ENCODE results near the gene GABARAP.

The GABARAP gene

DNA sequence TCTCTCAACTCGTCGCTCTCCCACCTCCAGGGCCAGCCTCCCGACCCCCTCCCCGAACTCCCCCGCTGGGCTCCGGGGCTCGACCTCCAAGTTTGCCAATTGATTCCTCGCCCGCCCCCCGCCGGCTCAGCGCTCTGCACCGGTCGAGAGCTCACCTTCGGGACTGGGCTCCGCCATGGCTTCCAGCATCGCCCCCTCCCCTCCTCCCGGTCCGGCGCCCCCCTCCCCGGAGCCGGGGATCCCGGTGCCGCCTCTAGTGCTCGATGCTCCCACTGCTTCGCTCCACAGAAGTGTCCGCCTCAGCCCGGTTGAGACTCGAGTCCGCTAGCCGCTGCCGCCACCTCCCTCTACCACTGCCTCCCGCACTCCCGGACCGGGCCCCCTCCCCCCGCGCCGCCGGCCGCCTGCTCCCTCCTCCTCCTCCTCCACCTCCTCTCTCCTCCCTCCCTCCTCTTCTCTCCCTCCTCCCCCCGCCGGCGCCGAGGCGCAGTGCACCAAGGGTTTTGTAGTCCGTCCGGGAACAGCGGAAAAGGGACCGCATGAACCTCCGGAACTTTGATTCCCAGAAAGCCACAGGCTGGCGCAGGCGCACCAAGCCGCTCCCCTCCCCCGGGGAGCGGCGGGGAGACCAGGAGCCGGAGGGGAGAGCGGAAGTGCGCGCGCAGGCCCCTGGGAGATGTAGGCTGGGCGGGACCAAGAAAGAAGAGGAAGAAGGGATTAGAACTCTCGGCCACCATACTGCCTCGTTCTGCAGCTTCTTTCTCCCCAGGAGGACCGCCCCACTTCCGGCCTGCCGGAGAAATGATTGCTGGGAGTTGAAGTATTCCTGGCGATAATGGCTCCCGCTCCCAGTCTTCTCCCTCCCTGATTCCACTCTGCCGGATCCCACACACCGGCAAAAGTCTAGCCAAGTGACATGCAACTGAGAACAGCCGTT, 2.9 kb downstream of the GABARAP start, which contains the start of gene PHF23:
Gene PHF23, minus strand, starts transcription at position 367 of the 937 bp plus-strand sequence. Its CDS starts 178 bp downstream, at position 189.
- FAIRE-seq, result peak; percentile 99

DNA sequence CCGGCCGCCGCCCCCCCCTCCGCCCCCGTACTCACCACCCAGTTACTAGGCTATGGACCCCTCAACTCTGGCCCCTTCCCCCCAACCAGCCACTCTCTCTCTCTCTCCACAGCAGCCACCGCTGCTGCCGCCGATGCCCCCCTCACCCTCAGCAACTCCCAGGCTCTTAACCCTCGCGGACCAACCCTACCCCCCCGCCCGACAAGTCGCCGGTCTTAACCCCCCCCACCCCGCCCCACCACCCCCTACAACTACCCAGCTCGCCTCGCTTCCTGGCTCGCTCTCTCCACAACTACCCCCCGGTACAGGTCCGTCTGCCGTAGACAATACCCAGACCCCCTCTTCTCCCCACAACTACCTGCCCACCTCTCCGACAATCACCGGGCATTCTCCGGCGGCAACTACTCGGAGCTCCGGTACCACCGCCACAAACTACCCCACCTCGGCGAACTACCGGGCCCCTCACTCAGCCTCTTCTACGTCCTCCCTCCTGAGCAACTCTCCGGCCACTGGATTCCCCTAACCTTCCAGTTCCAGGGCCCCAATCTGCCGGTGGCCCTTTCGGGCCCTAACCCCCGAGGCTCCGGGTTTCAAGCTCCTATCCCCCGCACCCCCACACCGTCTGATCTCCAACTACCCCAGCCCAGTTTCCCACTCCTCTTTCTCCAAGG, 3.7 kb downstream of the GABARAP start:
- FAIRE-seq, result no peak

- FAIRE-seq, result no peak
These were observed 4.4 kb downstream of the GABARAP start for GRCh38 chr17:7237761-7238419.

DNA sequence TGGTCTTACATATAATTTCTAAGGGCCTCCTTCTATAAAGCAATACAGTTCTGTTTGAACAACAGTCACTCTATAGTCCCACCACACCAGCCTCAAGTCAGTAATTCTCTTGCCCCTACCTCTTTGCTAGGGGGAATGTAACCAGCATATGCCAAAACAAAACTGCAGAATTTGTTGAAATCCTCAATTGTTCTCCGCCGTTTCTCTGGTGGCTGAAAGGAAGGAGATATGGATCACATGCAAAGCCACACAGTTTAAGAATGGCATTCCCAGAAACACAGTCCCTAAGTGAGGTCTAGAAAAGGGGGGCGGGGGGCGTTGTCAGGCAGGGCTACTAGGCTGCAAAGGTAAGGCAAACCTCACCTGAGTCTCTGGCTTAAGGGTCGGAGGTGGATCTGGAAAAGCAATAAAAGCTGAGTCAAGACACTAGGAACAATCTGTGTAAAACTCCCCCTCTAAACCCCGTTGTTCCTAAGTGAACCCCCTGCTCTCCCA, 4.9 kb downstream of the GABARAP start:
- no peak for FAIRE-seq

- no peak for FAIRE-seq
These were observed 5.4 kb downstream of the GABARAP start for GRCh38 chr17:7236808-7237207.

DNA sequence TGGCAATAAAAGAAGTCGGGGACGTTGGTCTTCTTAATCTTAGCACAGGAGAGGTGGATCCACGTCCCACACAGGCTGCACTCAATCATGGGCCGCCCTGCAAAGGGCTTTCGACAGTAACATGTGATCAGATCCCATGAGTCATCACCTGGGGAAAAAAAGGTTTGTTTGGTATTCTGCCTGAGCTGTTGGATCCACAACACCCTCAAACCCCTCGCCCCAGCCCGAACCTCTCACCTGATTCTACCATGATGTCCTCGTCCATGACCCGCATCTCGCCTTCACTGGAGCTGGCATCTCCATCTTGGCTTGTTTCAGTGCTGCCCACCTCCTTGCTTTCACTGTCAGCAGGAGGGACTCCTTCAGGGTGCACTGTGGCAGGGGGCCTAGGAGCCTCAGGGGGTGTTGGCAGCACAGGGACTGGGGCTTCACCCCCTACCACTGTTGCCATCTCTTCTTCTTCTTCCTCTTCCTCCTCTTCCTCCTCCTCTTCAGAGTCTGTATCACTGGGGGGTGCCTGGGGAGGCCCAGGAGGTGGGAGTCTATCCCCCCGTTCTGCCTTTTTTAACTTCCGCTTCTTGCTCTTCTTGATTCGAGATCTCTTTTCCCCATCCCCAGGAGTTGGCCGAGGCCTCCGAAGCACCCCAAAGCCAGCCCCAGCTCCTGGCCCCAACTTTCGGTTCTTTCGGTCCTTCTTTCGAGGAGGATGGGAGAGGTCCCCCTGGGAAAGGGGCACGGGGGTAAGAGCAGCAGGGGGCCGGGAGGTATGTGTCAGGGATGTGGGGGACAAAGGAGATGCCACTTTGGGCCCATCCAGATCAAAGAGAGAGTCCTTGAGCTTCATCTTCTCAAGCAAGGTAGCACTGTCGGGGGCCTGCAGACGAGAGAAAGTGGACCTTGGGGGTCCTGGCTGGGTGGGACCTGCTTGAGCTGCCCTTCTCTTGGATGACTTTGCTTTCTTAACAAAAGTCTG, 6.3 kb downstream of the GABARAP start:
- no peak for FAIRE-seq

- peak; percentile 89 for FAIRE-seq
These were observed 7.9 kb downstream of the GABARAP start, which contains the start of gene DVL2 for GRCh38 chr17:7234083-7234951. Gene DVL2, minus strand, starts transcription at chr17:7234517. Its CDS starts 255 bp downstream, at chr17:7234262.

DNA sequence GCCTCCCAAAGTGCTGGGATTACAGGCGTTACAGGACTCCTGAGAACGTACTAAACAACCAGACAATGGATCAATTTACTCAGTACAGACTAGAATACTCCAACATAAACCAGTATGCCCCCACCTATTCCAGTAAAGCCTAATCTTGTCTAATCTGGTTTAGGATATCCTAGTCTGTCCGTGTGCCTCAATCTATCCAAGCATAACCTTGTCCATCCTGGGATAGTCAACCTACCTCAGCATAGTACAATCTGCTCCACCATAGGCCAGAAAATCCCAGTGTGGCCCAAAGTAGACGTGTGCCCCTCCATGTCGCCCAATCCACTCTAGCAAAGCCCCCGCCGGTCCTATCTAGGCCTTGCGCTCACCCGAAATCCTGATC, 8.6 kb downstream of the GABARAP start:
- no peak for FAIRE-seq

GRCh38 chr17:7232114-7232513, 10.1 kb downstream of the GABARAP start:
- FAIRE-seq, result no peak

GRCh38 chr17:7229504-7229903, 12.7 kb downstream of the GABARAP start:
- no peak for FAIRE-seq

- no peak for FAIRE-seq
These were observed 13.3 kb downstream of the GABARAP start for GRCh38 chr17:7228920-7229319.

DNA sequence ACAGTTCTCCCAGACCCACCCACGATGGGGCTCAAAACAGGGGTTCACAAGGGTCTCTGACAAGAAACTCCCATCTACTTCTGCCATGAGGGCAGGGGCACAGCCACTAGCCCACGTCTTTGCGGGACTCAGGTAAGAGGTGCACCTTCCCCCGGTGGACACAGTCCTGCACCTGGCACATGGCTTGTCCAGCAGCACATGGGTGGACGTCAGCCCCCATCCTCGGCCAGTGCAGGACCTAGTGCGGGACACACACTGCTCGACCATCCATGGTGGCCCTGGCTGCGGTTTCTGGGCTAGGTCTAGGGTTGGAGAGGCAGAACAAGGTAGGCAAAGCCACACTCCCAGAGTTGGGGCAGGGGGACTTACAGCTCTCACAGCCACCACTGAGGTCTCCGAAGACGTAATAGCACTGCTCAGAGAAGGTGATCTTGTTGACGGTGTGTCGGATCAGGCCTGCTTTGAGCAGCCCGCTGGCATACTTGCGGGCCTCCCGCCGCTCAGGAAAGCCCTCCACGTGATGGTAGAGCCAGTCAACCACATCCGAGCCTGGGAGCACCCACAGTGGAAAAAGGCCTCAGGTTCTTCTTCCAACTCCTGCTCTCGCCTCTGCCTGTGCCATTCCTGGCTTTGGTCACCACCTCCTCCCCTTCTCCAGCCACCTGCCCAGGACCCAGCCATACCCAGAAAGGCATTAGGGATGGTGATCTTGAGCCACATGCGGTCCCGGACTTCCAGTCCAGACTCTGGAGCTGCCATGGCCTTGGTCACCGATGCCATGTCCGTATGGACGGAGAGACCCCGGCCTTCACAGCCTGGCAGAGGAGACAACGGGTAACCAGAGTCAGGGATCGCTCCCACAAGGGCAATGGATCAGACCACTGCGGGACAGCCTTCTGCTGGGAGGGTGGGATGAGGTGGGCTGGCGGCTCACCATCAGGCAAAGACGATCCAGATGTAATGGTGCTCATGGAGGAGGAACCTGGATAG, 15.2 kb downstream of the GABARAP start:
- FAIRE-seq, result no peak

DNA sequence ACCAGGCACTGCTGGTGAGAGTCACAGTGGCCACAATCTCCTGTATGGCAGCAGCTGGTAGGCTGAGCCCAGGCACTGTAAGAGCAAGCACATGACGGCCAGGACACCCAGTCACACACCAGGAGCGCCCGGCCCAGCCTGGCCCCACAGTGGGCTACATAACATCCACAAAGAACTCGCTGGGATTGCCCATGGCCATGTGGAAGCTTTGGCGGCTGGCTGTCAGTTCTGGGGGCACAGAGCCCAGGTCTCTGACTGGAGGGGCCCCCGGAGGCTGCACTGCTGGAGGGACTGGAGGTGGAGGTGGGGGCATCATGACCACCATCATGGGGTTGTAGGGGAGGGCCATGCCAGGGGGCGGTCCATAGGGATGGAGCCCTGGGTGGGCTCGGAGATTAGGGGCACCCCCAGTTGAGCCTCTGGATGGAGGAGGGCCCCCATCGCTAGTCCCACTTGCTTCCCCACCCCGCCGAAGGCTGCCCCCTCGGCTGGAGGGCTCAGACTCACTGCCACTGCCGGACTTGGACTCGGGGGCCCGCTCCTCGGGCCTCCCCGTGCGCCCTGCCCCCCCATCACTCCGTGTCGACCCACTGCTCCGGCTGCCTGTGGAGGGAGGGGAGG, 16.4 kb downstream of the GABARAP start:
- no peak for FAIRE-seq

DNA sequence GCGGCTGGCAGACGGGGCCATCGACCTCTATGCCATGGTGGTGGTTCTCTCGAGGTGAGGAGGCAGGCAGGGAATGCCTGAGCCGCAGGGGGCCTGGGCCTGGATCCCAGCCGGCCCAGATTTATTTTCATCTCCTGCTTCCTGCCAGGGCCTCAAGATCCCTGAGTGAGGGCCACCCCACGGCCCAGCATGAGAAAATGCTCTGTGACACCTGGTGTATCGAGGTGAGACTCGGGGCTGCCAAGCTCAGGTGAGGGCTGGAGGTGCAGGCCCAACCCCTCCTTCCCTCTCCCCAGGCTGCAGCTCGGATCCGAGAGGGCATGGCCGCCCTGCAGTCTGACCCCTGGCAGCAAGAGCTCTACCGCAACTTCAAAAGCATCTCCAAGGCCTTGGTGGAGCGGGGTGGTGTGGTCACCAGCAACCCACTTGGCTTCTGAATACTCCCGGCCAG, 17.6 kb downstream of the GABARAP start:
- FAIRE-seq, result no peak

- no peak for FAIRE-seq
These were observed 18.1 kb downstream of the GABARAP start for GRCh38 chr17:7224110-7224509.

DNA sequence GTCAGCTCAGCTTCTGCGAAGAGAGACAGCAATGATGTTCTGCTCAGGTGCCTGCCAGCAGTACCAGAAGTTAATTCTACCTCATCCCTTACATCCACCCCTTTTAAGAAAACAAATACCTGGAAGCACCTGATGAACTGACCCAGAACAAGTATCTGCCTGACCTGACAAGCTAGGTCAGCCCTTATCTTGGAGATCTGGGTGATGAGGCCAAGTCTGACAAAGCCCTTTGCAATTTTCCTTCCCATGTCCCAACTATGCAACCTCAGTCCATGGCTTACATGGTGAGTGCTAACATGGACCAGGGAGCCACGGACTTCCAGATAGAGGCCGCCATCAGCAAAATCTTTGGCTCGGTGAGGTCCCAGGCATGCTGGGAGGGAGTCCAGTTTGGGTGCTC, 18.9 kb downstream of the GABARAP start:
- no peak for FAIRE-seq

DNA sequence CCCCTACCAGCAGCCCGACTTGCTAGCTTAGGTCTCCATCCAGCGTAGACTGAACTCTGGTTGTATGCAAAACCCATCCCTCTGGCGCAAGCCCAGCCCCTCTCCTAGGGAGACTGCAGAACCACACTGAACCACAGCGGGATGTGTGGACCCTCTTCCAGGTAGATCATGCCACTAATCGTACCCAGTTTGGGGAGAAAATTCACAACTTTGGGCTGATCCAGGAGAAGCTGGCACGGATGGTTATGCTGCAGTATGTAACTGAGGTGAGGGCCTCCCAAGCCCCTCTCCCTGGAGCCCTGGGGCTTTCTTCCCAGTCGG, 19.3 kb downstream of the GABARAP start:
- no peak for FAIRE-seq

GRCh38 chr17:7222093-7222971, 19.9 kb downstream of the GABARAP start:
- no peak for FAIRE-seq
